GM12878 (cell line): Measurements from ENCODE around the gene SLC66A3.

ENCODE experiments used
- BHLHE40 ChIP-seq, 2 experiments: fragments of 450-650 bp in 1 of 2; IDR thresholded peaks; 2 replicates each; pipeline ENCODE4 v1.6.1; 2011 to 2017; ENCODE audit warnings: low read depth in 2 of 2, borderline replicate concordance in 1 of 2, improper control_type of control experiment in 1 of 2, low read length in 1 of 2, mild to moderate bottlenecking in 1 of 2
- CHD2 ChIP-seq: IDR thresholded peaks from 2 replicates; pipeline ENCODE4 v1.6.1; 2011; ENCODE audit warnings: low read depth, low read length, improper control_type of control experiment, borderline replicate concordance
- POLR2A ChIP-seq: IDR thresholded peaks from 2 replicates; pipeline ENCODE4 v1.6.1; 2011; ENCODE audit warnings: low read depth, mild to moderate bottlenecking, low read length
- TF ChIP-seq, protein P1 (sequence below), 3 experiments: IDR thresholded peaks in 2 of 3; conservative IDR thresholded peaks in 1 of 3; 2 replicates each; pipeline ENCODE4 v1.5.1; 2011; ENCODE audit warnings: low read depth in 3 of 3, low read length in 3 of 3, mild to moderate bottlenecking in 3 of 3, control low read depth in 2 of 3, moderate library complexity in 2 of 3, inconsistent platforms in 1 of 3, mixed read lengths in 1 of 3; ENCODE audit not compliant: control insufficient read depth in 2 of 3, insufficient read depth in 1 of 3; ENCODE audit errors: extremely low read depth in 1 of 3
- TF ChIP-seq, protein P2 (sequence below): IDR thresholded peaks from 2 replicates; pipeline ENCODE4 v1.6.1; 2012; ENCODE audit warnings: mild to moderate bottlenecking, low read depth, low read length

DNA sequence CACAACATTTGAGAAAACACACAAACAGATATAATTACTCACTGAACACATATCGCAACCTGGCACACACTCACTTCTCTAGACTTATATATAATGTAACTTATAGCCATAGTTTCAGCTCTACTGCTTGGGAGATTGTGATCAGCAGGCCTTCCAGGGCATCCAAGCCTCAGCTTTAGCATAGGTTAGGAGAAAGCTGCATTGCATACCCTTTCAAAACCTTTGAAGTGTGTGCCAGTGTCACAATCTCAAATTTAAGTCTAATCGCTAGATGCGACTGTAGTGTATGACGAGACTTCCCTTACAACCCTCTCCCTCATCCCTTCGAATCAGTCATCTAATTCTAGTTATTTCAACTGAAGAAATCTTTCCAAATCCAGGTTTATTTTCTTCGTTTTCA lies 30.9 kb downstream of the SLC66A3 start:
- TF ChIP-seq CHD2 (no peak), POLR2A (no peak), BHLHE40 (IDR thresholded peaks at IDR 0.05; ENCODE audit: borderline replicate concordance in 1 of 2, low read depth in 2 of 2, low read length in 1 of 2) (no peak)
- TF ChIP-seq, protein P1, sequence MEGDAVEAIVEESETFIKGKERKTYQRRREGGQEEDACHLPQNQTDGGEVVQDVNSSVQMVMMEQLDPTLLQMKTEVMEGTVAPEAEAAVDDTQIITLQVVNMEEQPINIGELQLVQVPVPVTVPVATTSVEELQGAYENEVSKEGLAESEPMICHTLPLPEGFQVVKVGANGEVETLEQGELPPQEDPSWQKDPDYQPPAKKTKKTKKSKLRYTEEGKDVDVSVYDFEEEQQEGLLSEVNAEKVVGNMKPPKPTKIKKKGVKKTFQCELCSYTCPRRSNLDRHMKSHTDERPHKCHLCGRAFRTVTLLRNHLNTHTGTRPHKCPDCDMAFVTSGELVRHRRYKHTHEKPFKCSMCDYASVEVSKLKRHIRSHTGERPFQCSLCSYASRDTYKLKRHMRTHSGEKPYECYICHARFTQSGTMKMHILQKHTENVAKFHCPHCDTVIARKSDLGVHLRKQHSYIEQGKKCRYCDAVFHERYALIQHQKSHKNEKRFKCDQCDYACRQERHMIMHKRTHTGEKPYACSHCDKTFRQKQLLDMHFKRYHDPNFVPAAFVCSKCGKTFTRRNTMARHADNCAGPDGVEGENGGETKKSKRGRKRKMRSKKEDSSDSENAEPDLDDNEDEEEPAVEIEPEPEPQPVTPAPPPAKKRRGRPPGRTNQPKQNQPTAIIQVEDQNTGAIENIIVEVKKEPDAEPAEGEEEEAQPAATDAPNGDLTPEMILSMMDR (IDR thresholded peaks at IDR 0.05 in 2 of 3, conservative IDR thresholded peaks at IDR 0.05 in 1 of 3; ENCODE audit: control insufficient read depth in 2 of 3, extremely low read depth in 1 of 3, insufficient read depth in 1 of 3, low read depth in 3 of 3, low read length in 3 of 3) = no peak
- TF ChIP-seq, protein P2, sequence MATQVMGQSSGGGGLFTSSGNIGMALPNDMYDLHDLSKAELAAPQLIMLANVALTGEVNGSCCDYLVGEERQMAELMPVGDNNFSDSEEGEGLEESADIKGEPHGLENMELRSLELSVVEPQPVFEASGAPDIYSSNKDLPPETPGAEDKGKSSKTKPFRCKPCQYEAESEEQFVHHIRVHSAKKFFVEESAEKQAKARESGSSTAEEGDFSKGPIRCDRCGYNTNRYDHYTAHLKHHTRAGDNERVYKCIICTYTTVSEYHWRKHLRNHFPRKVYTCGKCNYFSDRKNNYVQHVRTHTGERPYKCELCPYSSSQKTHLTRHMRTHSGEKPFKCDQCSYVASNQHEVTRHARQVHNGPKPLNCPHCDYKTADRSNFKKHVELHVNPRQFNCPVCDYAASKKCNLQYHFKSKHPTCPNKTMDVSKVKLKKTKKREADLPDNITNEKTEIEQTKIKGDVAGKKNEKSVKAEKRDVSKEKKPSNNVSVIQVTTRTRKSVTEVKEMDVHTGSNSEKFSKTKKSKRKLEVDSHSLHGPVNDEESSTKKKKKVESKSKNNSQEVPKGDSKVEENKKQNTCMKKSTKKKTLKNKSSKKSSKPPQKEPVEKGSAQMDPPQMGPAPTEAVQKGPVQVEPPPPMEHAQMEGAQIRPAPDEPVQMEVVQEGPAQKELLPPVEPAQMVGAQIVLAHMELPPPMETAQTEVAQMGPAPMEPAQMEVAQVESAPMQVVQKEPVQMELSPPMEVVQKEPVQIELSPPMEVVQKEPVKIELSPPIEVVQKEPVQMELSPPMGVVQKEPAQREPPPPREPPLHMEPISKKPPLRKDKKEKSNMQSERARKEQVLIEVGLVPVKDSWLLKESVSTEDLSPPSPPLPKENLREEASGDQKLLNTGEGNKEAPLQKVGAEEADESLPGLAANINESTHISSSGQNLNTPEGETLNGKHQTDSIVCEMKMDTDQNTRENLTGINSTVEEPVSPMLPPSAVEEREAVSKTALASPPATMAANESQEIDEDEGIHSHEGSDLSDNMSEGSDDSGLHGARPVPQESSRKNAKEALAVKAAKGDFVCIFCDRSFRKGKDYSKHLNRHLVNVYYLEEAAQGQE = no peak
